Activated B cell treated with CpG ODN at 0.5 μM for 24 hours (primary cell): ENCODE measurements around the gene GSE1. TPM values are rescaled to one million over a fixed set of nuclear protein-coding genes. Genes with fewer than 3 reads are reported as not detected.

Experiments used
- ATAC-seq: fragments of 200-7000 bp; cut with Tn5 transposase; one replicate; pipeline ENCODE4 v1.10.0; 2021; ENCODE audit warnings: low read depth, mild to moderate bottlenecking, moderate library complexity
- CTCF ChIA-PET: fragments of 350-600 bp; sonication (Branson Sonifier 250); formaldehyde crosslinking; loops from one replicate; lab custom pipeline; 2021; ENCODE audit warnings: antibody characterized with exemption; lab: Charles Lee
- POLR2A ChIA-PET: fragments of 350-600 bp; sonication (Branson Sonifier 250); formaldehyde crosslinking; loops from one replicate; lab custom pipeline; 2021; ENCODE audit warnings: antibody characterized with exemption; lab: Charles Lee
- DNase-seq: peaks from one replicate; pipeline ENCODE4 v3.0.0; 2022
- H3K27ac Mint-ChIP-seq: one replicate; pipeline ENCODE4 v1.8.0; 2020; ENCODE audit warnings: mixed read lengths
- H3K27me3 Mint-ChIP-seq: one replicate; pipeline ENCODE4 v1.8.0; 2021; ENCODE audit warnings: mixed read lengths
- H3K36me3 Mint-ChIP-seq: one replicate; pipeline ENCODE4 v1.8.0; 2021; ENCODE audit warnings: low read depth, mixed read lengths
- H3K4me1 Mint-ChIP-seq: one replicate; pipeline ENCODE4 v1.8.0; 2021; ENCODE audit warnings: mixed read lengths
- H3K4me3 Mint-ChIP-seq: one replicate; pipeline ENCODE4 v1.8.0; 2020; ENCODE audit warnings: mild to moderate bottlenecking, mixed read lengths
- H3K9me3 Mint-ChIP-seq: one replicate; pipeline ENCODE4 v1.8.0; 2020; ENCODE audit warnings: mixed read lengths
- intact Hi-C: fragments of 100-400 bp; cut with micrococcal nuclease; formaldehyde crosslinking; loops from one replicate; pipeline ENCODE4 v1.15.1; 2024
- total RNA-seq: library from RNA; stranded (reverse); gene quantifications from 2 replicates; pipeline ENCODE4 v1.2.3, GENCODE V29; 2022
- TF ChIP-seq, protein P1 (sequence below): fragments of 200-600 bp; IDR thresholded peaks from one replicate; pipeline ENCODE4 v1.8.0; 2022; ENCODE audit warnings: antibody characterized with exemption, mild to moderate bottlenecking

Gene GSE1
- total RNA-seq, 1 donor from 2014 or later = 48.3 TPM

DNA sequence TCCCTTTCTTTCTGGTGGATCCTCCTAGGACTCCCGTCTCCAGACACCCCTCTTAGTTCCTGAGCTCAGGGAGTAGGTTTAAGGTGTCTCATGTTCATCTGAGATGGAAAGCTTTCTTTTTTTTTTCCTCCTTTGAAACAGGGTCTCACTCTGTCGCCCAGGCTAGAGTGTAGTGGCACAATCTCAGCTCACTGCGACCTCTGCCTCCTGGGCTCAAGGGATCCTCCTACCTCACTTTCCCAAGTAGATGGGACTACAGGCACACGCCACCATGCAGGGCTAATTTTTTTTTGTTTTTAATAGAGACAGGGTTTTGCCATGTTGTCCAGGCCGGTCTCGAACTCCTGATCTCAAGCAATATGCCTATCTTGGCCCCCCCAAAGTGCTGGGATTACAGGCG lies 3.6 kb upstream of the GSE1 start:
- no peaks in the 10 kb centered on the region for H3K27me3 Mint-ChIP-seq
- no peak for ATAC-seq
- H3K4me1 Mint-ChIP-seq = peaks cover 57% of the 10 kb centered on the region
- no peak overlapping the region for H3K4me3 Mint-ChIP-seq
- intact Hi-C loops = no loop called here
- ChIA-PET POLR2A (interaction anchor here (0.8 to 1.6 kb wide), 7 partner anchors 53 to 300 kb away, joined by 3 to 5 read pairs (median 3); no protein-coding TSS in a partner anchor), CTCF (interaction anchor here (0.8 to 2.4 kb wide), 14 partner anchors 13 to 241 kb away, joined by 3 to 22 read pairs (median 6); no protein-coding TSS in a partner anchor)
- no peak overlapping the region for H3K27ac Mint-ChIP-seq
- DNase-seq = no peak
- no peaks in the 10 kb centered on the region for H3K9me3 Mint-ChIP-seq
- TF ChIP-seq, protein P1, sequence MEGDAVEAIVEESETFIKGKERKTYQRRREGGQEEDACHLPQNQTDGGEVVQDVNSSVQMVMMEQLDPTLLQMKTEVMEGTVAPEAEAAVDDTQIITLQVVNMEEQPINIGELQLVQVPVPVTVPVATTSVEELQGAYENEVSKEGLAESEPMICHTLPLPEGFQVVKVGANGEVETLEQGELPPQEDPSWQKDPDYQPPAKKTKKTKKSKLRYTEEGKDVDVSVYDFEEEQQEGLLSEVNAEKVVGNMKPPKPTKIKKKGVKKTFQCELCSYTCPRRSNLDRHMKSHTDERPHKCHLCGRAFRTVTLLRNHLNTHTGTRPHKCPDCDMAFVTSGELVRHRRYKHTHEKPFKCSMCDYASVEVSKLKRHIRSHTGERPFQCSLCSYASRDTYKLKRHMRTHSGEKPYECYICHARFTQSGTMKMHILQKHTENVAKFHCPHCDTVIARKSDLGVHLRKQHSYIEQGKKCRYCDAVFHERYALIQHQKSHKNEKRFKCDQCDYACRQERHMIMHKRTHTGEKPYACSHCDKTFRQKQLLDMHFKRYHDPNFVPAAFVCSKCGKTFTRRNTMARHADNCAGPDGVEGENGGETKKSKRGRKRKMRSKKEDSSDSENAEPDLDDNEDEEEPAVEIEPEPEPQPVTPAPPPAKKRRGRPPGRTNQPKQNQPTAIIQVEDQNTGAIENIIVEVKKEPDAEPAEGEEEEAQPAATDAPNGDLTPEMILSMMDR = no peak
- H3K36me3 Mint-ChIP-seq = peaks cover 7% of the 10 kb centered on the region

DNA sequence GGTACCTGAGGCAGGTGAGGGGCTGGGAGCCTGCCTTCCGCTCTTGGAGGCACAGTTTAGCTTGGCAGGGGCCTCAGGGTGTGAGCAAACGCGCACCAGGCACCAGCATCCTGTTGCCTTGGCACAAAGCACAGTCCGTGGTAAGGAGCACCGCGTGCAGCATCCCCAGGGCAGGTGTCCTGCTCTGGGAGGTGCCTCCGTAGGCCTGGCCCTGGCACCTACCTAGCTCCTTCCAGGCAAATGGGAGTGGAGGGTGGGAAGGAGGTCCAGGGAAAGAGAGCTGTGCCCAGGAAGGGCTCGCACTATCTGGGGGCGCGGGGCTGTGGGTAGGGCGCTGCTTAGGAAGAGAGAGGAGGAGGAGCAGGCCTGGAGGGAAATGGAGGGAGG lies 3.1 kb upstream of the GSE1 start:
- DNase-seq (no peak), ATAC-seq (no peak)
- peak overlapping the region; percentile 81 for H3K4me3 Mint-ChIP-seq
- peaks cover 7% of the 10 kb centered on the region for H3K36me3 Mint-ChIP-seq
- H3K4me1 Mint-ChIP-seq = peaks cover 62% of the 10 kb centered on the region
- H3K9me3 Mint-ChIP-seq = no peaks in the 10 kb centered on the region
- CTCF ChIA-PET = interaction anchor here (0.8 to 2.4 kb wide), 17 partner anchors 14 to 241 kb away, joined by 3 to 22 read pairs (median 6); no protein-coding TSS in a partner anchor
- no peaks in the 10 kb centered on the region for H3K27me3 Mint-ChIP-seq
- POLR2A ChIA-PET = interaction anchor here (0.8 to 7.5 kb wide), 10 partner anchors 53 to 304 kb away, joined by 3 to 88 read pairs (median 4); no protein-coding TSS in a partner anchor
- intact Hi-C loops = loop anchor here (1.0 to 10.0 kb wide), 13 partner anchors 41 to 1775 kb away; partner anchors contain the start of genes FBXO31 and GINS2
- TF ChIP-seq, protein P1 = no peak
- H3K27ac Mint-ChIP-seq = no peak overlapping the region

DNA sequence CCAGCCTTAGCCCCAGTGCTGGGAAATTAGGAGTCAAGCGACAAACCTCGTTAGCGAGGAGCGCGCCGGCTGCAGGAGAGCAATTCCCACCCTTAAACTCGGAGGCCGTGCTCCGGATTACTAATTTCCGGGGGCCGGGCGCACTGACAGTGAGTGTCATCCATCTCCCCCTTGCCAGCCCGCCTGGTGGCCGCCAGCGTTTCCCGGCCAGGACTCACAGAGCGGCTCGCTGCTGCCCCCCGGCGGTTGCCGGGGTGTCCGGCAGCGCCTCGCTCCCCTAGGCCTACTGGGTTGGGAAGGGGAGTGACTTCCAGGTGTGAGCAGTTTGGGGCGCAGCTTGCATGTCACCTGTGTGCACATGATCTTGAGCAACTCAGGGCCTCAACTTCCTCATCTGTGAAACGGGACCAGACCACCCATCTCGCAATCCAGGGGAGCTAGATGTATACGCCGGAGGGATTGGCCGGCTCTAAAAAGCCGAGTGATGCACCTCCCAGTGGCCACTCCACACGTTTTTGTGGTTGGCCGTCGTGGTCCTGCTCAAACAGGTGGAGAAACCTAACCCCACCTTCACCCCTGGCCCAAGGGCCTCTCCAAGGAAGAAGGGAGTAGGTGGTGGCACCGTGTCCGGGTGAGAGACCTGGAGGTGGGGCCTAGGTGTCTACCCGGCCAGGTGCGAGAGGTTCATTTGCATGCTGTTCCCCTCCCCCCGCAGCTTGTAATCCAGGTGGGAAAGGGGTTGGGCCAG lies 2.5 kb upstream of the GSE1 start:
- DNase-seq (peak; percentile 89), ATAC-seq (peak; percentile 62)
- CTCF ChIA-PET = interaction anchor here (0.7 to 2.4 kb wide), 16 partner anchors 10 to 242 kb away, joined by 3 to 22 read pairs (median 6); no protein-coding TSS in a partner anchor
- POLR2A ChIA-PET = interaction anchor here (0.9 to 7.5 kb wide), 6 partner anchors 39 to 305 kb away, joined by 3 to 88 read pairs (median 4); no protein-coding TSS in a partner anchor
- TF ChIP-seq, protein P1 = peak; percentile 77
- Mint-ChIP-seq H3K9me3 (no peaks in the 10 kb centered on the region), H3K4me3 (peak overlapping the region; percentile 81), H3K27me3 (no peaks in the 10 kb centered on the region), H3K4me1 (peaks cover 63% of the 10 kb centered on the region), H3K36me3 (peaks cover 3% of the 10 kb centered on the region), H3K27ac (peak overlapping the region; percentile 70)
- intact Hi-C loops = loop anchor here (1.0 to 10.0 kb wide), 13 partner anchors 41 to 1774 kb away; partner anchors contain the start of genes FBXO31 and GINS2

DNA sequence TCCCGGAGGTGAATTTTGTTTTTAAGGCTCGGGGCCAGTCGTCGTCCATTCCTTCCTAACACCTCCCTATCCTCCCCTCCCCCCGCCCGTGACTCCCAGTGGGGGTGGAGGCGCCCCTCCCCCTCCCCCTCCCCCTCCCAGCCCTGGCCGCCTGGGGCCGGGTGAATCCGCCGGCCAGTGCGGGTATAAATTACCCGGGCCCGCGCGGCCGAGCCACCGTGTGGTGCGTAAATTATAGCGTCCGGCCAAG lies 2.0 kb upstream of the GSE1 start:
- ChIA-PET POLR2A (interaction anchor here (0.9 to 7.5 kb wide), 6 partner anchors 40 to 305 kb away, joined by 3 to 88 read pairs (median 4); no protein-coding TSS in a partner anchor), CTCF (interaction anchor here (0.7 to 2.4 kb wide), 13 partner anchors 11 to 217 kb away, joined by 3 to 22 read pairs (median 6); no protein-coding TSS in a partner anchor)
- ATAC-seq (no peak), DNase-seq (no peak)
- no peaks in the 10 kb centered on the region for H3K36me3 Mint-ChIP-seq
- H3K27ac Mint-ChIP-seq = peak overlapping the region; percentile 70
- H3K4me1 Mint-ChIP-seq = peaks cover 63% of the 10 kb centered on the region
- H3K27me3 Mint-ChIP-seq = no peaks in the 10 kb centered on the region
- TF ChIP-seq, protein P1 = no peak
- peak overlapping the region; percentile 81 for H3K4me3 Mint-ChIP-seq
- intact Hi-C loops = loop anchor here (2.0 to 10.0 kb wide), 4 partner anchors 76 to 1774 kb away; partner anchors contain the start of genes FBXO31 and GINS2
- H3K9me3 Mint-ChIP-seq = no peaks in the 10 kb centered on the region
